ENCODE measurements around the gene ENTR1.

The ENTR1 gene

GRCh38 chr9:136379401-136379800 is 31.0 kb downstream of the ENTR1 start:
- DNase-seq (ENCODE audit: low read depth), result no peak
- Histone ChIP-seq H3K9ac (ENCODE audit: low read length) (no peak overlapping the region), H3K9me3 (ENCODE audit: control insufficient read depth, low read length) (no peaks in the 10 kb centered on the region), H3K36me3 (ENCODE audit: control insufficient read depth, insufficient read depth, low read length, severe bottlenecking) (peaks cover 64% of the 10 kb centered on the region), H3K27me3 (replicated peaks; ENCODE audit: control insufficient read depth, insufficient read depth, low read length) (no peaks in the 10 kb centered on the region), H3K4me1 (ENCODE audit: control insufficient read depth, insufficient read depth, low read length) (no peaks in the 10 kb centered on the region), H3K4me3 (ENCODE audit: low read length) (no peak overlapping the region)

GRCh38 chr9:136379003-136379287 is 31.5 kb downstream of the ENTR1 start:
- H3K4me3 ChIP-seq (ENCODE audit: low read length), result no peak overlapping the region
- H3K9me3 ChIP-seq (ENCODE audit: control insufficient read depth, low read length), result no peaks in the 10 kb centered on the region
- peaks cover 60% of the 10 kb centered on the region for H3K36me3 ChIP-seq (ENCODE audit: control insufficient read depth, insufficient read depth, low read length, severe bottlenecking)
- H3K4me1 ChIP-seq (ENCODE audit: control insufficient read depth, insufficient read depth, low read length), result peaks cover under 1% of the 10 kb centered on the region
- DNase-seq (ENCODE audit: low read depth), result no peak
- no peaks in the 10 kb centered on the region for H3K27me3 ChIP-seq (replicated peaks; ENCODE audit: control insufficient read depth, insufficient read depth, low read length)
- no peak overlapping the region for H3K9ac ChIP-seq (ENCODE audit: low read length)

- no peak overlapping the region for H3K9ac ChIP-seq (ENCODE audit: low read length)
- H3K36me3 ChIP-seq (ENCODE audit: control insufficient read depth, insufficient read depth, low read length, severe bottlenecking), result peaks cover 57% of the 10 kb centered on the region
- H3K27me3 ChIP-seq (replicated peaks; ENCODE audit: control insufficient read depth, insufficient read depth, low read length), result no peaks in the 10 kb centered on the region
- H3K4me3 ChIP-seq (ENCODE audit: low read length), result no peak overlapping the region
- peaks cover 6% of the 10 kb centered on the region for H3K4me1 ChIP-seq (ENCODE audit: control insufficient read depth, insufficient read depth, low read length)
- no peaks in the 10 kb centered on the region for H3K9me3 ChIP-seq (ENCODE audit: control insufficient read depth, low read length)
- DNase-seq (ENCODE audit: low read depth), result no peak
These were observed 32.0 kb downstream of the ENTR1 start for GRCh38 chr9:136378170-136379002.

- H3K9me3 ChIP-seq (ENCODE audit: control insufficient read depth, low read length), result no peaks in the 10 kb centered on the region
- DNase-seq (ENCODE audit: low read depth), result no peak
- H3K27me3 ChIP-seq (replicated peaks; ENCODE audit: control insufficient read depth, insufficient read depth, low read length), result no peaks in the 10 kb centered on the region
- peaks cover 14% of the 10 kb centered on the region for H3K4me1 ChIP-seq (ENCODE audit: control insufficient read depth, insufficient read depth, low read length)
- H3K9ac ChIP-seq (ENCODE audit: low read length), result no peak overlapping the region
- peaks cover 49% of the 10 kb centered on the region for H3K36me3 ChIP-seq (ENCODE audit: control insufficient read depth, insufficient read depth, low read length, severe bottlenecking)
- no peak overlapping the region for H3K4me3 ChIP-seq (ENCODE audit: low read length)
These were observed 32.9 kb downstream of the ENTR1 start for GRCh38 chr9:136377341-136378169.

GRCh38 chr9:136376457-136376856 is 34.0 kb downstream of the ENTR1 start:
- no peak overlapping the region for H3K4me3 ChIP-seq (ENCODE audit: low read length)
- DNase-seq (ENCODE audit: low read depth), result no peak
- H3K9ac ChIP-seq (ENCODE audit: low read length), result no peak overlapping the region
- no peaks in the 10 kb centered on the region for H3K27me3 ChIP-seq (replicated peaks; ENCODE audit: control insufficient read depth, insufficient read depth, low read length)
- no peaks in the 10 kb centered on the region for H3K9me3 ChIP-seq (ENCODE audit: control insufficient read depth, low read length)
- H3K36me3 ChIP-seq (ENCODE audit: control insufficient read depth, insufficient read depth, low read length, severe bottlenecking), result peaks cover 38% of the 10 kb centered on the region
- peaks cover 20% of the 10 kb centered on the region for H3K4me1 ChIP-seq (ENCODE audit: control insufficient read depth, insufficient read depth, low read length)

- Histone ChIP-seq H3K9me3 (ENCODE audit: control insufficient read depth, low read length) (no peaks in the 10 kb centered on the region), H3K4me1 (ENCODE audit: control insufficient read depth, insufficient read depth, low read length) (peaks cover 20% of the 10 kb centered on the region), H3K9ac (ENCODE audit: low read length) (no peak overlapping the region), H3K36me3 (ENCODE audit: control insufficient read depth, insufficient read depth, low read length, severe bottlenecking) (peaks cover 28% of the 10 kb centered on the region), H3K27me3 (replicated peaks; ENCODE audit: control insufficient read depth, insufficient read depth, low read length) (no peaks in the 10 kb centered on the region), H3K4me3 (ENCODE audit: low read length) (no peak overlapping the region)
- DNase-seq (ENCODE audit: low read depth), result no peak
These were observed 35.3 kb downstream of the ENTR1 start for GRCh38 chr9:136375096-136375495.

GRCh38 chr9:136374183-136374575 is 36.2 kb downstream of the ENTR1 start:
- H3K9me3 ChIP-seq (ENCODE audit: control insufficient read depth, low read length), result no peaks in the 10 kb centered on the region
- peaks cover 21% of the 10 kb centered on the region for H3K36me3 ChIP-seq (ENCODE audit: control insufficient read depth, insufficient read depth, low read length, severe bottlenecking)
- H3K9ac ChIP-seq (ENCODE audit: low read length), result no peak overlapping the region
- H3K4me3 ChIP-seq (ENCODE audit: low read length), result no peak overlapping the region
- H3K4me1 ChIP-seq (ENCODE audit: control insufficient read depth, insufficient read depth, low read length), result peaks cover 20% of the 10 kb centered on the region
- no peaks in the 10 kb centered on the region for H3K27me3 ChIP-seq (replicated peaks; ENCODE audit: control insufficient read depth, insufficient read depth, low read length)
- DNase-seq (ENCODE audit: low read depth), result no peak

- H3K9ac ChIP-seq (ENCODE audit: low read length), result peak within 1 kb of the TSS; percentile 73
- peak within 1 kb of the TSS; percentile 39 for H3K4me3 ChIP-seq (ENCODE audit: low read length)
- peaks cover 20% of the 10 kb centered on the region for H3K4me1 ChIP-seq (ENCODE audit: control insufficient read depth, insufficient read depth, low read length)
- no peak for DNase-seq (ENCODE audit: low read depth)
- H3K36me3 ChIP-seq (ENCODE audit: control insufficient read depth, insufficient read depth, low read length, severe bottlenecking), result peaks cover 19% of the 10 kb centered on the region
- no peaks in the 10 kb centered on the region for H3K9me3 ChIP-seq (ENCODE audit: control insufficient read depth, low read length)
- no peaks in the 10 kb centered on the region for H3K27me3 ChIP-seq (replicated peaks; ENCODE audit: control insufficient read depth, insufficient read depth, low read length)
These were observed 36.9 kb downstream of the ENTR1 start, which contains the start of gene CARD9 for GRCh38 chr9:136373300-136374182. TSS of gene CARD9 (minus strand) at chr9:136373669. CDS start at chr9:136372078, 1,591 bp downstream.

GRCh38 chr9:136372561-136373299 is 37.7 kb downstream of the ENTR1 start:
- Histone ChIP-seq H3K36me3 (ENCODE audit: control insufficient read depth, insufficient read depth, low read length, severe bottlenecking) (peaks cover 13% of the 10 kb centered on the region), H3K9ac (ENCODE audit: low read length) (peak overlapping the region; percentile 73), H3K27me3 (replicated peaks; ENCODE audit: control insufficient read depth, insufficient read depth, low read length) (no peaks in the 10 kb centered on the region), H3K4me3 (ENCODE audit: low read length) (peak overlapping the region; percentile 39), H3K4me1 (ENCODE audit: control insufficient read depth, insufficient read depth, low read length) (peaks cover 20% of the 10 kb centered on the region), H3K9me3 (ENCODE audit: control insufficient read depth, low read length) (no peaks in the 10 kb centered on the region)
- DNase-seq (ENCODE audit: low read depth), result peak; percentile 85

GRCh38 chr9:136372006-136372405 is 38.4 kb downstream of the ENTR1 start:
- peaks cover 13% of the 10 kb centered on the region for H3K36me3 ChIP-seq (ENCODE audit: control insufficient read depth, insufficient read depth, low read length, severe bottlenecking)
- peak overlapping the region; percentile 73 for H3K9ac ChIP-seq (ENCODE audit: low read length)
- H3K4me3 ChIP-seq (ENCODE audit: low read length), result no peak overlapping the region
- H3K27me3 ChIP-seq (replicated peaks; ENCODE audit: control insufficient read depth, insufficient read depth, low read length), result no peaks in the 10 kb centered on the region
- H3K9me3 ChIP-seq (ENCODE audit: control insufficient read depth, low read length), result no peaks in the 10 kb centered on the region
- no peak for DNase-seq (ENCODE audit: low read depth)
- H3K4me1 ChIP-seq (ENCODE audit: control insufficient read depth, insufficient read depth, low read length), result peaks cover 20% of the 10 kb centered on the region

Data from adipocyte (in vitro differentiated cells).